H7 (cell line): ENCODE results near the gene DHODH. TPM values are rescaled to one million over a fixed set of nuclear protein-coding genes. Genes with fewer than 3 reads are reported as not detected.
"Not testable (repeated sequence)": the region's sequence is repeated elsewhere in the genome, so short reads cannot be mapped to it uniquely, and the experiment has no call there.

Source experiments
- DNase-seq: peaks from one replicate; pipeline ENCODE4 v3.0.0; 2012
- H3K27me3 ChIP-seq: 2 replicates; pipeline ENCODE4 v1.6.0; 2011; ENCODE audit warnings: mild to moderate bottlenecking, low read length; ENCODE audit not compliant: control insufficient read depth, insufficient read depth
- H3K36me3 ChIP-seq: replicated peaks from 2 replicates; pipeline ENCODE4 v1.5.1; 2011; ENCODE audit warnings: low read length; ENCODE audit not compliant: control insufficient read depth, insufficient read depth
- H3K4me3 ChIP-seq: 2 replicates; pipeline ENCODE4 v1.5.1; 2011; ENCODE audit warnings: low read depth, mild to moderate bottlenecking, control low read depth, low read length, moderate library complexity; ENCODE audit not compliant: insufficient read depth
- total RNA-seq: library from RNA; depleted of rRNA; stranded (reverse); fragments of >200 nt; shearing (Covaris generic); gene quantifications from 2 replicates; pipeline ENCODE4 v1.2.3, GENCODE V29; 2014

The DHODH gene
- total RNA-seq, 1 experiment from 2014 or later, result 21.8 TPM

DNA sequence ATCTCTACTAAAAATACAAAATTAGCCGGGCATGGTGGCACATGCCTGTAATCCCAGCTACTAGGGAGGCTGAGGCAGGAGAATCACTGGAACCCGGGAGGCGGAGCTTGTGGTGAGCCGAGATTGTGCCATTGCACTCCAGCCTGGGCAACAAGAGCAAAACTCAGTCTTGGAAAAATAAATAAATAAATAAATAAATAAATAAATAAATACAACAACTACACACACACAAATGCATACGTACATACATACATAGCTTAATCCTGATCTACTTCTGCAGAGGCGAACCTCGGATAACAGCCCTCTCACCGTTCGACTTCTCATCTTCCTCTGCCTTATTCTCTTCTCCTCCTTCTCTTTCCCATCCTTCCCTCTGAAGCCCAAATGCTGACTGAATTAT lies 11.0 kb upstream of the DHODH start:
- not testable (repeated sequence) for H3K4me3 ChIP-seq, DNase-seq, H3K27me3 ChIP-seq, H3K36me3 ChIP-seq

DNA sequence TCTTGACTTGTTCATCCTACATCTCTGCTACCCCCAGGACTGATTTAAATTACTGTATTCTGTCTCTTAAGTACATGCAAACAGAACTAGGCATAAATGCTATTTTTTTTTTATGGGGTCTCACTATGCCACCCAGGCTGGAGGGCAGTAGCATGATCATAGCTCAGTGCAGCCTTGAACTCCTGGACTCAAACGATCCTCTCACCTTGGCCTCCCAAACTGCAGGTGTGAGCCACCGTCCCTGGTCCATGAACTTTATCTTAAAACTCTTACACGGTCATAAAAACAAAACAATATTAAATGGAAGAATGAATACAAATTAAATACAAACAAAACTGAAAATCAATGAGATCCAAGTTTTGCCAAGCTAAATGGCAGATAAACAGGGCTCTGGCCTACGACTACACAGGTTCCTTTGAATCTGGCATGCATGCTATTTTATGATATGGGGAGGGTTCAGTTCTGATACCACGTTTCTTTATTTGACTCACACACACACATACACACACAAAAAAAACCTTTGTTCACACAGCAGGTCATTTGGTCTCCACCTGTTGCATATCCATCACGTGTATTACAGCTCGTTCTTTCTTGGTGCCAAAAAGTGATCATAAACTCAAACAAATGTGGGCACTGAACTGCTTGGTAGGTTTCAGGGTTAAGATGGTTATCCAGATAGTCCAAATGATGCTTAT lies 7.2 kb upstream of the DHODH start:
- Histone ChIP-seq H3K4me3 (no peak overlapping the region), H3K36me3 (no peaks in the 10 kb centered on the region), H3K27me3 (no peaks in the 10 kb centered on the region; the same call in 1 of the 2 replicates)
- DNase-seq, result no peak

DNA sequence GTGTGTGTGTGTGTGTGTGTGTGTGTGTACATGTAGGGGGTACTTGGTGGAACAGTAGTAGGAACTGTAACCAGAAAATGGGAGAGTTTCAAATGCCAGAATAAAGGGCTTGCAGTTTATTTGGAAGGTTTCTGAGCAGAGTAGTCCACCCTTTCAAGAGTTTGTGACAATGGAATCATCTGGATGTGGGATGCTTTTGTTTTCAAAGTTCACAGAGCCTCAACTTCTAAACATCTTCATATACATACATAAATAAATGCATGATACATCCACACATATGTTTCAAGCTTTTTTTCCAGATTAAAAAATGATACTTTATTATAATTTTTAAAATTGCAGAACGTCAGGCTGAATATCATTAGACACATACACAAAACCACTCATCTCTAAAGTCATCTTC lies 5.9 kb upstream of the DHODH start:
- Histone ChIP-seq H3K36me3 (no peaks in the 10 kb centered on the region), H3K27me3 (no peaks in the 10 kb centered on the region; the same call in 1 of the 2 replicates), H3K4me3 (no peak overlapping the region)
- no peak for DNase-seq

GRCh38 chr16:72008065-72008423 lies 500 bp upstream of the DHODH start:
- not testable (repeated sequence) for H3K27me3 ChIP-seq, H3K4me3 ChIP-seq, DNase-seq, H3K36me3 ChIP-seq

DNA sequence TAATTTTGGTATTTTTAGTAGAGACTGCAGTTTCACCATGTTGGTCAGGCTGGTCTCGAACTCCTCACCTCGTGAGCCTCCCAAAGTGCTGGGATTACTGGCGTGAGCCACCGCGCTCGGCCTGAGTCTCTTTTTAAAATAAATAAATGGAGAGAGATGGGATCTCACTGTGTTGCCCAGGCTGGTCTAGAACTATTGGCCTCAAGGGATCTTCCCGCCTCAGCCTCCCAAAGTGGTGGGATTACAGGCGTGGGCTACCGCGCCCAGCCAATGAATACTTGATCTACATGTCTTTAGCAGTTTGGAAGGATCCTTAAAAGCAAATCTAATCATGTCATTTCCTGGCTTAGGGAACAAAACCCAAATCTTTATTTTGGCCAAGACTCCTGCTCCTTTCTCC lies 1.2 kb downstream of the DHODH start:
- Histone ChIP-seq H3K4me3 (no peak overlapping the region), H3K27me3 (no peaks in the 10 kb centered on the region; the same call in 1 of the 2 replicates), H3K36me3 (peaks cover 10% of the 10 kb centered on the region)
- DNase-seq, result no peak

DNA sequence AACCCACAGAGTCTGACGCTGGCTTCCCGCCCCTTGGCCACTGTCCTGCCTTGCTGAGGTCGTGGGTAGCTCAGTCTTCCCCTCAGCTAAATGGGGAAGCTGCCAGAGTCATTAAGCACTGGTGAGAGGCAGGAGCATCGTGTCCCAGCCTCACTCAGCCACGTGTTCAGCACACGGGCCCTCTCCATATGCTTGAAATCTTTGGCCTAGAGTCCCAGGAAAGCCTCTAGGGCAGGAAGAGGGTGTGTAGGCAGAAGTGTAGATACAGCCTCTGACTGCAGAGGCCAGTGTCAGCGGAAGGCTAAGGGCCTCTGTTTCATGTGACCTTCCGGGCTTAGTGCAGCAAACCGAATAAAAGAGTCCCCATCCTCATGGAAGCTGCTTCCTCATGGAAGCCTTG lies 4.1 kb downstream of the DHODH start:
- no peak overlapping the region for H3K4me3 ChIP-seq
- H3K27me3 ChIP-seq, result no peaks in the 10 kb centered on the region
- DNase-seq, result no peak
- H3K36me3 ChIP-seq, result peaks cover 19% of the 10 kb centered on the region

DNA sequence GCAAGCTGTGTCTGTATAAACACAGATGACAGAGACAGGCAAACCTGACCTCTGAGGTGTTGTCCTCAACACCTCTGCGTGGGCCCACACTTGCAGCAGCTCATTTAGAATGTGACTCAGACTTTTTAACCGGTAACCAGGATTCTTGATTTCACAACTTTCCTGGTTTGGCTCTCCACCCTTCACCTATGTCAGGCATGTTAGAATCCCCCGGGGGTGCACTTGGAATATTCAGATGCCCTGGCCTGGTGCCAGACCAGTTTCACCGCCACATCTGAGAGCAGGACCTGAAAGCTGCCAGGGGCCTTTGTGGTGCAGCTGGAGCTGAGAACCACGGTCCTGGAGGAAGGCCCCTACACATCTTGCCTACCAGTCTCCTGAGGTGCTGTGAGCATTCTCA lies 4.8 kb downstream of the DHODH start:
- no peak overlapping the region for H3K4me3 ChIP-seq

GRCh38 chr16:72013888-72014581 lies 5.5 kb downstream of the DHODH start:
- H3K4me3 ChIP-seq, result no peak overlapping the region
- DNase-seq, result no peak
- H3K27me3 ChIP-seq, result no peaks in the 10 kb centered on the region
- H3K36me3 ChIP-seq, result peaks cover 19% of the 10 kb centered on the region

More for the DNA sequence above, 4.8 kb downstream of the DHODH start:
- DNase-seq, result no peak
- Histone ChIP-seq H3K36me3 (peaks cover 19% of the 10 kb centered on the region), H3K27me3 (no peaks in the 10 kb centered on the region)

GRCh38 chr16:72014675-72015074 lies 6.1 kb downstream of the DHODH start:
- Histone ChIP-seq H3K4me3 (no peak overlapping the region), H3K36me3 (peaks cover 19% of the 10 kb centered on the region), H3K27me3 (no peaks in the 10 kb centered on the region)
- no peak for DNase-seq

GRCh38 chr16:72015124-72015523 lies 6.6 kb downstream of the DHODH start:
- DNase-seq, result no peak
- Histone ChIP-seq H3K27me3 (no peaks in the 10 kb centered on the region), H3K36me3 (peaks cover 19% of the 10 kb centered on the region)

DNA sequence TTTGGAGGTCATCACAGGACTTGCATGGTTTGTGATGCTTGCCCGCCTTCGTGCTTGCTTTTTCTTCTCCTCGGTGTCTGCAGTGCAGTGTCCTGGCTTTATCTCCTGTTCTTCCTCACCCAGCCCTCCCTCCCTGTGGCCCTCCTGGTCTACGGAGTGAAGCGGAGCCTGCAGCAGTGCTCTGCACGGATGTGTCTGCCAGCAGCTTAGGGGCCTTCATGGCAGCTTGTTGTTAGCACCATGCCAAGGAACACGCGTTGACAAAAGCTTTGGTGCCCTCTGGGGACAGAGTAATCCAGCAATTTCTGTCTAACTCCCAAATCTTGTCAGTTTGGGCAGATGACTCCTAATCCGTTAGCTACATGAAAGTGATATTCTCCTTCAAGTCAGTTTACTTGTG lies 9.9 kb downstream of the DHODH start:
- peaks cover 15% of the 10 kb centered on the region for H3K36me3 ChIP-seq
- no peaks in the 10 kb centered on the region for H3K27me3 ChIP-seq
- no peak for DNase-seq
- no peak overlapping the region for H3K4me3 ChIP-seq

More at GRCh38 chr16:72015124-72015523, 6.6 kb downstream of the DHODH start:
- no peak overlapping the region for H3K4me3 ChIP-seq

GRCh38 chr16:72021043-72021442 lies 12.5 kb downstream of the DHODH start:
- peaks cover 12% of the 10 kb centered on the region for H3K36me3 ChIP-seq
- DNase-seq, result peak; percentile 91
- no peaks in the 10 kb centered on the region for H3K27me3 ChIP-seq
- no peak overlapping the region for H3K4me3 ChIP-seq

DNA sequence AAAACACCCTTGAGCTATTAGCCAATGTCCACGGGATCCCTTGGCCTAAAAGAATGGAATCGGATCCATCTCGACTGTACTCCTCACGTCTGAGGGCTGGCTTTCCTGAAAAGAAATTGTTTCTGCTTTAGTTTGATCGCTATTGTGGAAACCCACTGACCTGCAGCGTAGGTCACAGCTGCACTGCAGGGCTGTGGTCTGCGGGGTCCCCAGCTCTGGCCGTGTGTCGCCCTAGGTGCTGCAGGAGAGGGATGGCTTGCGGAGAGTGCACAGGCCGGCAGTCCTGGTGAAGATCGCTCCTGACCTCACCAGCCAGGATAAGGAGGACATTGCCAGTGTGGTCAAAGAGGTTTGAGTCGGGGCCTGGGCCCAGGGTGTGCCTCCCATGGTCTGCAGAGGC lies 13.6 kb downstream of the DHODH start:
- no peak overlapping the region for H3K4me3 ChIP-seq
- H3K27me3 ChIP-seq, result no peaks in the 10 kb centered on the region
- peaks cover 9% of the 10 kb centered on the region for H3K36me3 ChIP-seq
- DNase-seq, result no peak

DNA sequence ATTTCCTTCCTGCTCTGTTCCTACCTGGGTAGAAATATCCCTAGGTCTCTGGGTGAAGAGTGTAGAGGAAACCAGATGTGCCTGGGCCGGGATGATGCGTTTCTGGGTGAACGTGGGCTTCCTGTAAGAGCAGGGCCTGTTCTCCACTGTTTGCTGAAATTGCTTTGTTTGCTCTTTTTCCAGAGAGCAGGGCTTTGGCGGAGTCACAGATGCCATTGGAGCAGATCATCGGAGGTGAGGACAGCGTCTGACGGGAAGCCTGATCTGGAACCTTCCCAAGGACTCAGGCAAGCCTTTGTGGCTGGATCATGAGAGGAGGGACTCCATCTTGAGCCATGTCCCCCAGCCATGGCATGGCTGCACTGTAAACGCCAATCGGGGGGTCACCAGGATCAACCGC lies 15.4 kb downstream of the DHODH start:
- no peak for DNase-seq
- Histone ChIP-seq H3K27me3 (no peaks in the 10 kb centered on the region), H3K36me3 (peaks cover 8% of the 10 kb centered on the region), H3K4me3 (no peak overlapping the region)

DNA sequence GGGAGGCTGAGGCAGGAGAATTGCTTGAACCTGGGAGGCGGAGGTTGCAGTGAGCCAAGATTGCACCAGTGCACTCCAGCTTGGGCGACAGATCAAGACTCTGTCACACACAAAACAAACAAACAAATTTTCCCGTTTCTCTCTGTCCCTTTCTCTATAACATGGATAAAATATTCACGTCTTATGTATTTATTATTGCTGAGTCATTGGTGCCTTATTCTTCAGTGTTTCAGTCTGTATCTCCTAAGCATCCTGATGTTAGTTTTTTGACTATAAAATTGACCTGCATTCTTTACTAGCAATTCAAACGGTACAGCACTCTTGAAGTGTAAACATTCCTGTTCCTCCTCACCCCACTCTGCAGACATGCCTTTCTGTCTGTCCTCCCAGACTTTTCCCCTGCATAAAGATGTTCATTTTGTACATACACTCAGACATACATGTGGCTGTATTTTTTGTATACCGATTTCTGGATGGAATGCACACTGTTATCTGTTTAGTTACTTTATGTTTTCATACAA lies 16.4 kb downstream of the DHODH start:
- peaks cover 8% of the 10 kb centered on the region for H3K36me3 ChIP-seq
- no peak overlapping the region for H3K4me3 ChIP-seq
- DNase-seq, result no peak
- H3K27me3 ChIP-seq, result no peaks in the 10 kb centered on the region
